Amniotic epithelial cell (primary cell): ENCODE measurements around the gene CRISPLD2.
"Not testable (repeated sequence)": the region's sequence is repeated elsewhere in the genome, so short reads cannot be mapped to it uniquely, and the experiment has no call there.

ENCODE experiments used
- DNase-seq: peaks from one replicate; pipeline ENCODE4 v3.0.0-alpha.2; 2010; ENCODE audit warnings: low read depth

Gene CRISPLD2

GRCh38 chr16:84840687-84841627 lies 21.2 kb downstream of the CRISPLD2 start:
- peak; percentile 69 for DNase-seq

- DNase-seq: peak; percentile 66
Observed at GRCh38 chr16:84841787-84842300, 22.1 kb downstream of the CRISPLD2 start.

GRCh38 chr16:84842516-84843148 lies 22.8 kb downstream of the CRISPLD2 start:
- DNase-seq: no peak

GRCh38 chr16:84843149-84844048 lies 23.6 kb downstream of the CRISPLD2 start:
- no peak for DNase-seq

- no peak for DNase-seq
Observed at GRCh38 chr16:84844049-84844350, 24.2 kb downstream of the CRISPLD2 start.

- DNase-seq: no peak
Observed at GRCh38 chr16:84844559-84845495, 25.0 kb downstream of the CRISPLD2 start.

GRCh38 chr16:84845496-84846002 lies 25.8 kb downstream of the CRISPLD2 start:
- DNase-seq: no peak

GRCh38 chr16:84847564-84848355 lies 28.0 kb downstream of the CRISPLD2 start:
- DNase-seq: no peak

GRCh38 chr16:84848986-84849634 lies 29.3 kb downstream of the CRISPLD2 start:
- no peak for DNase-seq

GRCh38 chr16:84849751-84850150 lies 30.0 kb downstream of the CRISPLD2 start:
- DNase-seq: no peak

GRCh38 chr16:84850714-84851113 lies 30.9 kb downstream of the CRISPLD2 start:
- no peak for DNase-seq

GRCh38 chr16:84851192-84852127 lies 31.7 kb downstream of the CRISPLD2 start:
- DNase-seq: peak; percentile 95

- DNase-seq: peak; percentile 61
Observed at GRCh38 chr16:84853534-84853933, 33.7 kb downstream of the CRISPLD2 start.

- peak; percentile 80 for DNase-seq
Observed at GRCh38 chr16:84854759-84855158, 35.0 kb downstream of the CRISPLD2 start.

- DNase-seq: not testable (repeated sequence)
Observed at GRCh38 chr16:84855435-84856202, 35.8 kb downstream of the CRISPLD2 start.

- not testable (repeated sequence) for DNase-seq
Observed at GRCh38 chr16:84856203-84856581, 36.4 kb downstream of the CRISPLD2 start.

GRCh38 chr16:84856811-84857210 lies 37.0 kb downstream of the CRISPLD2 start:
- not testable (repeated sequence) for DNase-seq
